ENCODE measurements around the gene TSPAN32.

Gene TSPAN32

DNA sequence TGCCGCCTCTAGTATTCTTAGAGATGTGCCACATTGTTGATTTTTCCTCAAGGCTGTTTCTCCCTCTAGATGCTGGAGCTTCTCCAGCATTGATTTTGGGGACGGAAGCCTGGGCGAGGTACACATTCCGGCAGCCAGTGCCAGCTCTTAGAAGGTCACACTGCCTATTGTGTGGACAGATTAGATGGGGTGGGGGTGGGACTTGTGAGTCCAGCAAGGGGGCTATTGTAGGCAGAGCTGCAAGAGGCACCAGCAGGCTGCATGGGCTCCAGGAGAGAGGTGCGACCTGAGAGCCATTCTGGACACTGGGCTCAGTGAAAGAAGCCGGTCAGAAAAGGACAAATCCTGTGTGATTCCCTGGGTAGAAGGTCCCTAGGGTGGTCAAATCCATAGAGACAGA, 12.5 kb upstream of the TSPAN32 start:
- ATAC-seq (no peak), DNase-seq (no peak)

DNA sequence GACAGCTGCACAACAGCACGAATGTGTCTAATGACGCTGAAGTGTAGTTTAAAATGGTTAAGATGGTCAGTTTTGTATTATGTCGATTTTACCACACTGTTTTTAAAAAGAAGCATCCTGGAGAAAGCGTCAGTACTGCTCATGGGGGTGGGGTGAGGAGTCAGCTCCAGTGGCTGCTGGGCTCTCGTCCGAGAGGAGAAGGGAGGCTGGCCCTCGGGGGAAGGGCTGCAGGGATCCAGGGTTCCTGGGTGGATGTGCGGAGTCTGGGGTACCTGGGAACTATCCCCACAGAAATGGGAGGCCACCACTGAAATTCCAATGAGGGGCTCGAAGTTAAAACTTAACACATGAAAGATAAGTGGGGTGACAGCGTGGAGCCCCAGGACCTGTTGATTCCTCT, 12.0 kb upstream of the TSPAN32 start:
- ATAC-seq (no peak), DNase-seq (no peak)

DNA sequence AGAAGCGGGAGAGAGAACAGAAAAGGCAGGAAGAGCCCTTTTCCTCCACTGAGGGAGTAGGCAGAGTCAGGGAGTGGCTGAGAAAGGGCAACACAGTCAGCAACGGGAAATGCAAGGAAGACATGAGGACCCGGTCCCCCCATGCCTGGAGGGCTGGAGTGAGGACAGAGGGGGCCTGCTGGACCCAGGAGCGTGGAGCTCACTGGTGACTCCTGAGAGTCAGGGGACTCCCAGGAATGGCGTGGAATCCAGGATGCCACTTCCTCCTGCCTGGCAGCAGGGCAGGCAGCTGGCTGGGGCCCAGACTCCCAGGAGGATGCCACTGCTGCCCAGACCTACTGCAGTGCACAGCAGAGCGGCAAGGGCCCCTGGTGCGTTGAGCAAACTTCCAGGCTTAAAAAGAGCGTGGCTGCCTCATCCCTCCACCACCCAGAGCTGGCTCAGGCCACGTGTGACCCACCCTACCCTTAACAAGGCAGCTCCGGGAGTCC, 11.4 kb upstream of the TSPAN32 start:
- DNase-seq, result no peak
- ATAC-seq, result no peak

DNA sequence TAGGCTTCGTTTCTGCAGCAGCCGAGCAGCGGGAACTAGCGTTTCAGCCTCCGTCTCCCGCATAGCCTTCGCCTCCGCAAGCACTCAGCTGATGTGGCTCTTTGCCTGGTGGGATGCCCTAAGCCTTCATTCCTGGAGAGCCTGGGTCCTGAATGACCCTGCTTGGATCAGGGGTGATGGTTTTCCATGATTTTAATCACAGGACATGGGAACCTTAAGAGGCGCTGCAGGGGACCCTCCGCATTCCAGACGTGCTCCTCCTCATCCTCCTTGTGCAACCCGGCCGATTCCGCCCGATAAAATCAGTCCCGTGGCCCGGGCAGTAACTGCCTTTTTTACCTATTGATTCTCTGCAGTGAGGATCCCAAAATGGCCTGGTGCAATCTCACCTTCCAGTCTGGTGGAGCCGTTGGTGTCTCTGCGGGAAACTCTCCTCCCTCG, 8.3 kb upstream of the TSPAN32 start:
- no peak for DNase-seq
- no peak for ATAC-seq

DNA sequence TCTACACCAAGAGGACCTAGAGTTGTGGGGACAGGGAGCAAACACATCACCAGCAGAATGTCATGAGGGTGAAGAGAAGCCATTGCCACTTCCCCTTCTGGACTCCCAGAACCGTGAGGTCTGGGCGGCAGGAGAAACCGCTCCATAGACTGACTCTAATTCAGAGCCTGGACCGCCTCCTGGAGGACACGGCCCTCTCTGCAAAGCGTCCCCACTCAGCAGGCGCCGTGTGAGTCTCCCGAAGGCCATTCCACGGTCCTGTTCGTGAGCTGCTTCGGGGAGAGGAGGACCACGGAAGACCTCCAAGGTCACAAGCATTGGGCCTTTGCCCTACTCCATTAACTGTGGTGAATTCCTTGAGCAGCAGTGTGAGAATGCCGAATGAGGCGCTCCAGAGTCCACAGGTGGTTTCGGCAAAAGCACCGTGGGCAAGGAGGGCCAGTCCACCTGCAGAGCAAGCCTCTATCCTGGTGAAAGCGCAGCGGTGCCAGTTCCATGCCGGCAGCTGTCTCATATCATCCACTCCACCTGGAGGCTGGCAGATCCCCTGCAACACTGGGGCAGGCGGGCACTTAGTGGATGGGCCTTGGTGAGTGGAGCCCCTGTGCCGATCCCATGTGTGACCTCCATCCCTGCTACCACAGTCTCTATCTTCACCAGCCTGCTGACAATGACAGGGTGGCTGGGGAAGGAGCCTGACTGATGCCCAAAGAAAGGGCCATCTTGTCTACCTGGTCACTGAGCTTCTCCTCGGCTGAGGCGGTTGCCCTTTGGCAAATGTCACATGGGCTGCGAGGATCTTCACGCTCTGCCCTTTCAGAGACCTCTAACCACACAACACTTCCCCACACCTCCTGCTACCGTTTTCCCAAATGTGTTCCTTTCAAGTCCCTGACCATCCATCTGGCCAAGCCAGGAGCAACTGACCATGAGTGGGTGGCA, 7.6 kb upstream of the TSPAN32 start:
- no peak for ATAC-seq
- no peak for DNase-seq

DNA sequence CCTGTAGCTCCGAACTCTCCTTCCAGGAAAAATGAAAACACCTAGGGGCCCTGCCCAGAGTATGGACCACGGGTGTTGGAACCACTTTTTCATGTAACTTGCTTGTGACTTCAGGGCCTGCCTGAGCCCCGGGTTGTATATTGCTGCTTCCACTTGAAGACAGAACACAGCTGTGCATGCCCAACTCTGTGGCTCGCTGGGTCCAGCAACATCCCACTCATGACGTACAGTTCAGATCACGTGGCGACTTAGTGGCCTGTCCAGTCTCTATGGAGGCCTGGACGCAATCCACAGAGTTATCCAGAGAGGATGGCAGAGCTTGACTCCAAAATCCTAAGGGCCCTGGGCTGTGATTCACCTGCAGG, 6.9 kb upstream of the TSPAN32 start:
- no peak for DNase-seq
- no peak for ATAC-seq

DNA sequence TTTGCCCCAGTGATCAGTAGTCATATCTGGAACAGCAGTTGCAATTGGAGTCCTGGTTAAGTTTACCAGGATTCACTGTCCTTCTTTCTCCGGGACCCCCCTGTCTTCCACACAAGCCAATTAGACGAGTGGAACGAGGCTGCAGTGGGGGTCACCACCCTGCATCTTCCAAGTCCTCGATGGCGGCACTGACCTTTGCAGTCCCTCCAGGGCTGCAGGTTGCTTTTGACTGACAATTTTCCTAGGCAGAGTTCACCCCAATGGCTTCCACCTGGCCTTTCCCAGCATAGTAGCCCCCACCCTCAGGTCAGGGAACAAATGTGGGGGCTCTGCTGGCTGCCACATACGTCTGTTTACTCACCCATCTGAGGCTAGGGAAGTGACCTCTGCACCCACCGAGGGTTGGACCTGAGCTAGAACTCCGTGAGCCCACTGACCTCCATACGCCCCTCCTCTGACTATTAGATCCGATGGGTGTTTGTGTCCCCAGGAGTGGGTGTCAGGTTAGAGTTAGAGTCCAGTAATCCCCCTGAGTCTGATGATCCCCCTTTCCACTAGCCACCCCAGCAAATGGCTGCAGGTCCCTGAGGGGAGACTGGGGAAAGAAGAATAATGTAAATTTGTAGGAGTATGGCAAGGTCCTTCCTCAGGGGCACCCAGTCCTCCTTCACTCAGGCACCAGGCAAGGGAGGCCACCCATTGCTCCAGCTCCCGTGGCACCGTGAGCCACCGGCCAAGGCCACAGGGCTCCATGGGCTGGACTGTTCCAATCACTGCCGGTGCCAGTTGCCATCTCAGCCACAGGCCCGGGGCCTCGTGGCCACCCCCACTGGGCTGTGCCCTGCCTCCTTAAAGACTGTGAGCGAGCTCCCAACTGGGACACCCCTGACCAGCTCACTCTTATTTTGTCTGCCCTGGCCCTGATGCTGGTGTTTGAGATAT, 5.6 kb upstream of the TSPAN32 start:
- DNase-seq, result no peak
- no peak for ATAC-seq

DNA sequence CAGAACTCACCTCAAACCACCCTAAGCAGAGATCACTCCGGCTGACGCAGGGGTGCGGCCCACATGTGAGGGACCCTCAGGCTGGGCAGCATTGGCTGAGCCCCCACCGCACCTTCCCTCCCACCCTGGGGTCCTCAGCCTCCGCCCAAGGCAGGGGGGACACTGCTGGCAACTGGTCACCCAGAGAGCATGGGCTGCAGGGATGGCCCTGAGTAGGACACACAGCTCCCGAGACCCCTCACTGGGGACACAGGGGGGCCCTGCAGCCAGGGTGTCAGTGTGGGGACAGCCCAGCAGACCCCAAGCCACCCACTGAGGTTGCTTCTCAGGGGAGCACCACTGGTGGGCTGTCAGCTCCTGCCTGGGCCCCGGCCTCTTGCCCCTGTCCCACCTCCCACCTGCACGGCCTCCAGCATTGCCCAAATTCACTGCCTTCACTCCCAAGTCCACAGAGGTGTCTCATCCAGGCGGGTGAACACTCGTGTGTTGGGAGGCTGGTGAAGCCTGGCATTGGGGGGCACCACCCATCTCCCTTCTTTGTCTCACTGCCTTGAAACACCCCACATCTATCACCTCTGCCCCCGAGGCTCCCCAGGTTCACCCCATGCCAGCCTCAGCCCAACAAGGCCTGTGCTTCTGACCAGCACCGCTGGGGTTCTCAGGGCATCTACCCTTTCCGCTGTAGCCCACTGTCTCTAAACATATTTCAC, 4.7 kb upstream of the TSPAN32 start:
- no peak for ATAC-seq

DNA sequence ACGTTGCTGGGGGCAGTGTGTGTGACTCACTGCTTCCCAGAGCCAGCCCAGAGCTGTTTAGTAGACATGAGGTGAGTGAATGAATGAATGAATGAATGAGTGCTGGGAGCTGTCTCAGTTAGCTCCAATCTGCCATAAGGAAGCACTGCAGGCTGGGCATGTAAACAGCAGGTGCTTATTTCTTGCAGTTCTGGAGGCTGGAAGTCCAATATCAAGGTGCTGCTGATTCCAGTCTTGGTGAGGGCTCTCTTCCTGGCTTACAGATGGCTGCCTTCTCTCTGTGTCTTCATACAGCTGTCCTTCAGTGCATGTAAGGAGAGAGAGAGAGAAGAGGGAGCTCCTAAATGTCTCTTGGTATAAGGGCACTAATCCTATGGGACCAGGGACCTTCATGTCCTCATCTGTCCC, 4.2 kb upstream of the TSPAN32 start:
- no peak for ATAC-seq
- DNase-seq, result no peak

More for the DNA sequence above, 4.7 kb upstream of the TSPAN32 start:
- no peak for DNase-seq

DNA sequence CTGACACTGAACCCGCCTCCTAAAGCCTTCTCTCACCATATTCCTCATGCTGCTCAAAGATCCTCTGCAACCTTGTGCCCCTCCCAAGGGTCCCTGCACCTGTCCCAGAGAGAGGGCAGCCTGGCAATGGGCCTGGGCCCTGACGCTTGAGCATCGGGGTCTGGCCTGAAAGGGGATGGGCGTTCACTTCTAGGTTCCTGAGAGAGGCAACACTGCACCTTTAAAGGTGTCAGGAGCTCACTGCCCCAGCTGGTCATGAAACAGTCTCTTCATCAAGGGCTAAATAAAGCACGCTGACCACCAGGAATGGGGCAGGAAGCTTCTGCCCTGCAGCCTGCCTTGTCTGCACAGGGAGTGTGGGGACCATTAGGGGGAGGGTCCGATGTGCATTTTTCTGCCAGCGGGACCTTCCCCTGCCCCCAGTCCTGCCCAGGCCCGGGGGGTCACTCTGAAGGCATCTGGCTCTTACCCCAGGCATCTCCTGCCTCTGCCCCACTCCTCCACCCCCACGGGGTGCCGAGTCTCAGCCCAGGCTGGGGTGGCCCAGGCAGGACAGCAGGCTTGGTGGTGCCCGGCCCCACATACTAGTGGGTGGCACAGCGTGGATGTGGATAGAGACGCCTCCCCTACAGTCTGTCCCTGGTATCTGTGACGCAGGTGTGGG, 3.5 kb upstream of the TSPAN32 start:
- ATAC-seq (no peak), DNase-seq (no peak)

DNA sequence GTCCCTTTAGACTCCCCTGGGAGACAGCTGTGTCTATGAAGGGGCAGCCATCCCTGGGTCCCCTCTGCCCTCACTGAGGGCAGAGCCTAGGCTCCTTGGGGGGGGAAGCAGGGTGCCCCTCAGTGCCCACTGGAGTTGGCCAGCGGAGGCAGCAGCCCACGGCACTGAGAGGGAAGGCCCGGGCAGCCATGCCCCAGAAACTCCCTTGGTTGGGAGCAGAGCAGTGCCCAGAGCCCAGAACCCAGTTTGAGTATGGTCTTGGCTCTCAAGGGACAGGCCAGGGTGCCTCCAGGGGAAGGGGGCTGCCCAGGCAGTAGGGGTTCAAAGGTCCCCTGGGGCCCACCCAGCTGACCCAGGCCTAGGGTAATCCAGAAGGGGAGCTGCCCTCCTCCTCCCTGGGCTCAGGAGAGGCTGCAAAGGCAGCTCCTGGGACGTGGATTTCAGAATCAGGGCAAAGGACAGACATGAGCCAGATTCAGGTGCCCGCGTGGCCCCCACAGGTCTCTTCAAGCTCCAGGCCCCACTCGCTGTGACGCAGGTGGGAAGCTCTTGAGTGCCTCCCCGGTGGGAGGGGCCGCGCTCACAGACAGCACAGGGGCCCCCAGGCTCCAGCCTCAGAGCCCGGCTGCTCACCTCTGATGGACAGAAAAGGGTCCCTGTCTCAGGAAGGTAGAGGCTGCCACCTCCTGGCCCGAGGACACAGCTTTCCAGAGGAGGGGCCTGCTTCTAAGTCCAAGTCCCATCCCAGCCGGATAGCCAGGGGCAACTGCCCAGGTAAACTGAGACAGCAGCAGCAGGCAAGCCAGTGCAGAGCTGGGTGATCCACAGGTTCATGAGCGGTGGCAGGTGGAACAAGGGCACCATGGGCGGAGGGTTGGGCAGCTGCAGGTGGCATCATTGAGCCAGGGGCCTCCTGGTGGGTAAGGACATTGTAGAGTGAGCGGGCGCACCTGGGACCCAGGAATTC, 2.7 kb upstream of the TSPAN32 start:
- ATAC-seq (no peak), DNase-seq (peak; percentile 55)

DNA sequence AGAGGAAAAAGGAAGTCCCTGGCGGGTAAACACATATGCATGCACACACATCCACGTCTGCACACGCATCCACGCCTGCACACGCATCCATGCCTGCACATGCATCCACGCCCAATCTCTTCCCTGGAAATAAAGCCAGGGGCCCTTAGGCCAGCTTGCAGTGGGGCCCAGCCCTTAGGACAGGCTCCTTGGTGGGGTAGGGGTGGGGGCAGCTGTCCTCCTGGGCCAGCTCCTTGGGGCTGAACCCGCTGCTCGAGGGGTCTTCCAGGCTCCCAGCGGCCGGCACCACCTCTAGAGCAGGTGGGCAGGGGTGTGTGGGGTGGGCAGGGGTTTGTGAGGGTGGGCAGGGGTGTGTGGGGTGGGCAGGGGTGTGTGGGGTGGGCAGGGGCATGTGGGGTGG, 2.0 kb upstream of the TSPAN32 start:
- DNase-seq (no peak), ATAC-seq (no peak)

DNA sequence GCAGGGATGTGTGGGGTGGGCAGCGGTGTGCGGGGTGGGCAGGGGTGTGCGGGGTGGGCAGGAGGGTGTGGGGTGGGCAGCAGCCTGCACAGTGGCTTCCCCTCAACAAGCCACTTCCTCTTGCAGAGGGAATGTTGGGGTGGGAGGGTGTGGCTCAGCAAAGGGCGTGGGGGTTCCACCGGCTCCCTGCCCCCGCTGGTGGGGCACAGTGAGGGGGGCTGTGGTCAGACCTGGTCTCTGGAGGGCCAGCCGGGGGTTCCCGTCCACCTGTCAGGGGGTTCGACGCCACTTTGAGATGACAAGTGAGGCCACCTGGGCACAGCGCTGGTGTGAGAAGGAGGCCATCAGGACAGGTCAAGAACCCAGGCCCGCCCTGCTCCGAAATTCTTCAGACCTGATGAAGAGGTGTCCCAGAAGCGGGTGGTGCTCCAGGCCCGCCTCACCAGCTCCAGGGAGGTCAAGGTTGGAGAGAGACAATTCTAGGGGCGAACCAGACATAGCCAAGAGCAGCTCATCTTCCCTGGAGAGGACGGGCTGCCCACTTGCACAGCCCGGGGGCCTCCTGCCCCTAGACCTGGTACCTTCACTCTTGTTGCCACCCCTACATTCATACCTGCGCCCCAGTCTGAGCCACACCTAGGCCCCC, 1.4 kb upstream of the TSPAN32 start:
- DNase-seq (no peak), ATAC-seq (no peak)

DNA sequence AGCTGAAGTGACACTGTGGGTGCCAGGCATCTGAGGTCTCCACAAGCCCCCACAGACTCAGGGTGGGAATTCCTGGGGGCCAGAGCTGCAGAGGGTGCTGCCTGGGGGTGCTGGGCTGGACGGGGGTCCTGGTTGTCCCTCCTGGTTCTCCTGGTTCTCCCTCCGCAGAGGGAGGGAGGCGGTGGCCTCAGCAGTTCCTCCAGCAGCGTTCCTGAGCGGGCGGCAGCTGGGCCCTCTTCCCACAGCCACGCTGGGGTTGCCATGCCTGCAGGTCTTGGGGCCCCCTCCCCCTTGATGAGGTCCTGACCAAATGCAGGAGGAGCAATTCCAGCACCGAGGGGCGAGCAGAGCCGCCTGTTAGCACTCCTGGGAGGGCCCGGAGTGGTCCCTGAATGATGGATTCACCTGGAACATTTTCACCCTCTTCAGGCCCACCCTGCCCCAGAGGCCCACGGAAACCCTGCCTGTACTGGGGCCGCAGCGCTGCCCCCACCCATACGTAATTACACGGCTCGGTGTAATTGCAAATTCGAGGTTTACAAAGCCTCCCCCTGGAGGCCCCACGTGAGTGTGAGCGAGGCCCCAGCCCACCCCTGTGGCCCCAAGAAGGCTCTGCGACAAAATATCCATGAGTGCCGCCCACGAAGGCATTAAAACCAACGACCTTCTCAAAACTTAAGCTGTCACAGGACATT, 730 bp upstream of the TSPAN32 start:
- ATAC-seq, result peak; percentile 15
- peak; percentile 54 for DNase-seq

DNA sequence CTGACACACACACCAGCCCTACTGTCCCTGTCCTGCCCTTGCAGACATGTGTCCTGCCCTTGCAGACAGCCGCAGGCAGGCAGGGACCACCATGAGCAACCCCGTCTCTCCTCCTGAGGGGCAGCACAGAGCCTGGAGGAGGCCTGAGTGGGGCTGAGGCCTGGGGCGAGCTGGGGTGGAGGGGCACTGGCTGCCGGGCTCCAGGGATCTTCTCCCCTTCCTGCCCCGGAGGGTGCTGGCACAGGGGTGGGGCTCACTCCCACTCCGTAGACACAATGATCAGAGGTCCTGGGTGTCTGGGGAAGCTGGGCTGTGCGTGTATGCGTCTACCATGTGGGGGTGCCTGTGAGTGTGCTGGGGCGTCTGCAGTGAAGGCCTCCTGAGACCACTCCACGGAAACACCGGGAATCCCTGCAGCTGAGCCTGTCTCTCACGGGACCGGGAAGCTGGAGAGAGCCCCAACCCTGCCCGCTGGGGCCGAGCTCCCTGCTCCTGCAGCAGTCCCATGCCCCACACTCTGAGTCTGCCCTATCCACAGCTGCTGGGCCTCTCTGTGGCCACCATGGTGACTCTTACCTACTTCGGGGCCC, 588 bp downstream of the TSPAN32 start:
- DNase-seq (peak; percentile 48), ATAC-seq (peak; percentile 15)

DNA sequence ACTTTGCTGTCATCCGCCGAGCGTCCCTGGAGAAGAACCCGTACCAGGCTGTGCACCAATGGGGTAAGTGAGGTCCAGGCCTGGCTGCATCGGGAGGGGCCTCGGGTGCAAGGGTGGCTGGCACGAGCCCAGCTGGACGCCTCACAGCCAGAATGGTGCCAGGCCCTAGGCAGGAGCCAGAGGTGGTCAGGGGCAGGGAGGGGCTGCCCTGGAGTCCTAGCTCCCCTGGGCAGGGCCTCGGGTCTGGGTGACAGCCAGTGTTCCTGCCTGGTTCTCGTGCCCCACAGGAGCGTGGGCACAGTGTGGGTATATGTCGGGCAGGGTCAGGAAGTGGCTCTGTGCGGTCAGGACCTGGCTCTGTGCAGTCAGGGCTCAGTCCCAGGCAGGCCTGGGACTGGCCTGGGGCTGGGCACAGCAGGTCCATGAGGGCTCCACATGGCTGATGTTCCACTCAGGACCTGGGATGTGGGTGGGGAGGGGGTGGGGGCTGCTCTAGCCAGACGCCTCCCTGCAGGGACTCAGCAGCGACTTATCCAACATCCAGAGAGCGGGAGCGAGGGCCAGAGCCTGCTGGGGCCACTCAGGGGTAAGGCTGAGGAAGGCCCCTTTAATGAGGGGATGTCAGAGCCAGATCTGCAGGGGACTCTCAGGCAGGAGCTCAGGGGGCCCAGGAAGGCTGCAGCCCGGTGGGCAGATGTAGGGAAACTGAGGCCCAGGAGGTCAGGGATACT, 1.2 kb downstream of the TSPAN32 start:
- ATAC-seq, result no peak
- DNase-seq, result no peak

DNA sequence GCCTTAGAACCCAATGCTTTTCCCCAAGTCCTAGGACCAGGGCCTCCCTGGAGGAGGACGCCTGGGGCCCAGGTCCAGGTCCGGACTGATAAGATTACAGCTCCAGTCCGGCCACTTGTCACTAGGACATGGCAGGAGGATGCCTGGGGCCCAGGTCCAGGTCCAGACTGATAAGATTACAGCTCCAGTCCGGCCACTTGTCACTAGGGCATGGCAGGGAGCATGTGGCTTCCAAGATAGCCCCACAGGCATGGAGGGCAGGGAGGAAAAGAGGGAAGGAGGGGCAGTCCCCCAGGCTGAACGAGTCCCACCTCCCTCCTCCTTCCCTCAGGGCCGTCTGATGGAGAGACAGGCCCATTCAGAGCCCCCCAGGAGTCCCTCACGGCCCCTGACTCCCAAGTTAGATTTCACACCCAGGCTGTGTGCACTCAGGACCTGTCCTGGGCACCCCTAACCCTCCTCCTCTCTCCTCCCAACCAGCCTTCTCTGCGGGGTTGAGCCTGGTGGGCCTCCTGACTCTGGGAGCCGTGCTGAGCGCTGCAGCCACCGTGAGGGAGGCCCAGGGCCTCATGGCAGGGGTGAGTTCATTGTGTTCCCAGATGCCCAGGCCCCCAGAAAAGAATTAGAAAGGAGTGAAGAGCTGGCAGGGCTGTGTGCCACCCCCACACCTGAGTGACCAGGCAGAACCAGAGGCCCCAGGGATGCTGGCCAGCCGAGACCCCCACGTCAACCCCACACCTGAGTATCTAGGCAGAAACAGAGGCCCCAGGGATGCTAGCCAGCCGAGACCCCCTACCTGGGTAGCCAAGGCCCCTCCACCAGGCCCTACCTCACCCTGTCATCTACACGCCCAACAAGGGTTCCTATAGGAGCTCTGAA, 2.1 kb downstream of the TSPAN32 start:
- no peak for DNase-seq
- no peak for ATAC-seq

Data from stimulated activated naive CD8-positive, alpha-beta T cell treated with anti-CD3 and anti-CD28 coated beads, Interleukin-15, Interleukin-2, amounts not matched to agents 100 U/mL and 50 U/mL, for 24 hours (primary cell).